Measurements from ENCODE around the gene MED13L. TPM values are rescaled to one million over a fixed set of nuclear protein-coding genes. Genes with fewer than 3 reads are reported as not detected.

Gene MED13L
- total RNA-seq, 1 experiment from 2014 or later: 80.5 TPM

DNA sequence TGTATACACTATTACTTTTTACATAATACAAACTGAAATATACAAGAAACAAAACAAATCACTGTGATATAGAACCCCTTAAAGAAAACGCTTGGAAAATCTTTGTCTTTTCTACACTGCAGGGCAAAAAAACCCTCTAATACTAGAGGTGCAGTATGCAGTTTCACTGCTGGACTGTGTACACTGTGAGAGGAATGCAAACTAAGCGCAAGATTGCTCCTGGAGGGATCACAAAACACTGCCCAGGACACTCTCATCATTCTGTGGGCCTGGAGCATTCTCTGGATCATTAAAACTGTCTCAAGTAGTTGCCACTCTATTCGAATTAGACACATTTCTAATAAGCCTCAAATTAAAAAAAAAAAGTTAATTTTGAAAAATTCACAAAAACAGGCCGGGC is 217.6 kb downstream of the MED13L start:
- Mint-ChIP-seq H3K27ac (no peak overlapping the region), H3K9me3 (no peaks in the 10 kb centered on the region), H3K36me3 (no peaks in the 10 kb centered on the region), H3K4me3 (no peak overlapping the region), H3K27me3 (ENCODE audit: low read depth) (no peaks in the 10 kb centered on the region; the same call in 1 of the 2 replicates), H3K4me1 (peaks cover 4% of the 10 kb centered on the region; the same call in 1 of the 2 replicates)
- no peak for DNase-seq (ENCODE audit: low spot score)
- no peak for TF ChIP-seq STAT6 (CRISPR knock-in tag; conservative IDR thresholded peaks at IDR 0.05; ENCODE audit: low read depth)
- TF ChIP-seq, protein P1, sequence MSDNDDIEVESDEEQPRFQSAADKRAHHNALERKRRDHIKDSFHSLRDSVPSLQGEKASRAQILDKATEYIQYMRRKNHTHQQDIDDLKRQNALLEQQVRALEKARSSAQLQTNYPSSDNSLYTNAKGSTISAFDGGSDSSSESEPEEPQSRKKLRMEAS (CRISPR knock-in tag; IDR thresholded peaks at IDR 0.05): no peak
- TF ChIP-seq FOXK1 (CRISPR knock-in tag; IDR thresholded peaks at IDR 0.05): no peak
- TF ChIP-seq, protein P2, sequence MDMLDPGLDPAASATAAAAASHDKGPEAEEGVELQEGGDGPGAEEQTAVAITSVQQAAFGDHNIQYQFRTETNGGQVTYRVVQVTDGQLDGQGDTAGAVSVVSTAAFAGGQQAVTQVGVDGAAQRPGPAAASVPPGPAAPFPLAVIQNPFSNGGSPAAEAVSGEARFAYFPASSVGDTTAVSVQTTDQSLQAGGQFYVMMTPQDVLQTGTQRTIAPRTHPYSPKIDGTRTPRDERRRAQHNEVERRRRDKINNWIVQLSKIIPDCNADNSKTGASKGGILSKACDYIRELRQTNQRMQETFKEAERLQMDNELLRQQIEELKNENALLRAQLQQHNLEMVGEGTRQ (CRISPR knock-in tag; IDR thresholded peaks at IDR 0.05): no peak
- no peak for TF ChIP-seq OVOL2 (CRISPR knock-in tag; IDR thresholded peaks at IDR 0.05; ENCODE audit: borderline replicate concordance)
- TF ChIP-seq CREB1 (CRISPR knock-in tag; IDR thresholded peaks at IDR 0.05): no peak
- TF ChIP-seq, protein P3, sequence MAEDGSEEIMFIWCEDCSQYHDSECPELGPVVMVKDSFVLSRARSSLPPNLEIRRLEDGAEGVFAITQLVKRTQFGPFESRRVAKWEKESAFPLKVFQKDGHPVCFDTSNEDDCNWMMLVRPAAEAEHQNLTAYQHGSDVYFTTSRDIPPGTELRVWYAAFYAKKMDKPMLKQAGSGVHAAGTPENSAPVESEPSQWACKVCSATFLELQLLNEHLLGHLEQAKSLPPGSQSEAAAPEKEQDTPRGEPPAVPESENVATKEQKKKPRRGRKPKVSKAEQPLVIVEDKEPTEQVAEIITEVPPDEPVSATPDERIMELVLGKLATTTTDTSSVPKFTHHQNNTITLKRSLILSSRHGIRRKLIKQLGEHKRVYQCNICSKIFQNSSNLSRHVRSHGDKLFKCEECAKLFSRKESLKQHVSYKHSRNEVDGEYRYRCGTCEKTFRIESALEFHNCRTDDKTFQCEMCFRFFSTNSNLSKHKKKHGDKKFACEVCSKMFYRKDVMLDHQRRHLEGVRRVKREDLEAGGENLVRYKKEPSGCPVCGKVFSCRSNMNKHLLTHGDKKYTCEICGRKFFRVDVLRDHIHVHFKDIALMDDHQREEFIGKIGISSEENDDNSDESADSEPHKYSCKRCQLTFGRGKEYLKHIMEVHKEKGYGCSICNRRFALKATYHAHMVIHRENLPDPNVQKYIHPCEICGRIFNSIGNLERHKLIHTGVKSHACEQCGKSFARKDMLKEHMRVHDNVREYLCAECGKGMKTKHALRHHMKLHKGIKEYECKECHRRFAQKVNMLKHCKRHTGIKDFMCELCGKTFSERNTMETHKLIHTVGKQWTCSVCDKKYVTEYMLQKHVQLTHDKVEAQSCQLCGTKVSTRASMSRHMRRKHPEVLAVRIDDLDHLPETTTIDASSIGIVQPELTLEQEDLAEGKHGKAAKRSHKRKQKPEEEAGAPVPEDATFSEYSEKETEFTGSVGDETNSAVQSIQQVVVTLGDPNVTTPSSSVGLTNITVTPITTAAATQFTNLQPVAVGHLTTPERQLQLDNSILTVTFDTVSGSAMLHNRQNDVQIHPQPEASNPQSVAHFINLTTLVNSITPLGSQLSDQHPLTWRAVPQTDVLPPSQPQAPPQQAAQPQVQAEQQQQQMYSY (CRISPR knock-in tag; IDR thresholded peaks at IDR 0.05): no peak
- TF ChIP-seq ZNF263 (CRISPR knock-in tag; IDR thresholded peaks at IDR 0.05; ENCODE audit: low read depth): no peak
- no peak for TF ChIP-seq NR1H2 (CRISPR knock-in tag; IDR thresholded peaks at IDR 0.05)
- ChIA-PET POLR2A (no interaction called here), CTCF (interaction anchor here (0.7 kb wide), 1 partner anchor 467 kb away, joined by 3 read pairs; no protein-coding TSS in a partner anchor)
- ATAC-seq: no peak

- no peaks in the 10 kb centered on the region for H3K9me3 Mint-ChIP-seq
- H3K36me3 Mint-ChIP-seq: no peaks in the 10 kb centered on the region
- no peaks in the 10 kb centered on the region; the same call in 1 of the 2 replicates for H3K27me3 Mint-ChIP-seq (ENCODE audit: low read depth)
- H3K4me3 Mint-ChIP-seq: no peak overlapping the region
- ChIA-PET POLR2A (interaction anchor here (0.7 kb wide), 1 partner anchor 110 kb away, joined by 8 read pairs; no protein-coding TSS in a partner anchor), CTCF (no interaction called here)
- no peak for TF ChIP-seq ZBTB43 (CRISPR knock-in tag; IDR thresholded peaks at IDR 0.05)
- TF ChIP-seq, protein P3 (CRISPR knock-in tag; IDR thresholded peaks at IDR 0.05): no peak
- DNase-seq (ENCODE audit: low spot score) (no peak), ATAC-seq (no peak)
- peaks cover 9% of the 10 kb centered on the region for H3K4me1 Mint-ChIP-seq
- H3K27ac Mint-ChIP-seq: no peak overlapping the region
These were observed 218.9 kb downstream of the MED13L start for GRCh38 chr12:116058574-116058973.

All from WTC11 (cell line).